K562 (cell line): Measurements from ENCODE around the gene ZFPM1. TPM values are rescaled to one million over a fixed set of nuclear protein-coding genes. Genes with fewer than 3 reads are reported as not detected.

ENCODE experiments used
- ATF7 ChIP-seq: fragments of 450-650 bp; IDR thresholded peaks from 2 replicates; pipeline ENCODE4 v1.7.1; 2014; ENCODE audit warnings: mild to moderate bottlenecking, moderate library complexity
- CHD4 ChIP-seq: fragments of 200-600 bp; sonication (generic); IDR thresholded peaks from 3 replicates; pipeline ENCODE4 v1.6.1; 2012; ENCODE audit warnings: low read depth, mild to moderate bottlenecking, mixed read lengths, low read length, inconsistent platforms; ENCODE audit not compliant: insufficient read depth, insufficient replicate concordance, poor library complexity, severe bottlenecking
- ETV1 ChIP-seq: fragments of 450-650 bp; conservative IDR thresholded peaks from 2 replicates; pipeline ENCODE4 v1.6.1; 2016; ENCODE audit warnings: missing genetic modification characterization, control low read depth, low read depth, missing compliant biosample characterization
- MBD2 ChIP-seq: sonication (generic); IDR thresholded peaks from 2 replicates; pipeline ENCODE4 v1.6.1; 2016; ENCODE audit warnings: low read depth, borderline replicate concordance
- NFYB ChIP-seq: IDR thresholded peaks from 2 replicates; pipeline ENCODE4 v1.6.1; 2011; ENCODE audit warnings: mild to moderate bottlenecking, moderate library complexity; ENCODE audit not compliant: insufficient read length; ENCODE audit errors: extremely low read depth
- NR2F6 ChIP-seq: fragments of 450-650 bp; formaldehyde crosslinking; IDR thresholded peaks from 2 replicates; pipeline ENCODE4 v1.4.0; 2020; ENCODE audit warnings: mild to moderate bottlenecking
- PREB ChIP-seq: sonication (generic); formaldehyde crosslinking; IDR thresholded peaks from 2 replicates; pipeline ENCODE4 v1.8.1; 2023; ENCODE audit warnings: mild to moderate bottlenecking, missing genetic modification reagents
- RNF219 ChIP-seq: fragments of 250-450 bp; sonication (Bioruptor Pico); IDR thresholded peaks from 2 replicates; pipeline ENCODE4 v1.5.0; 2022; ENCODE audit warnings: mild to moderate bottlenecking
- SAFB2 ChIP-seq: fragments of 200-400 bp; formaldehyde crosslinking; IDR thresholded peaks from 2 replicates; pipeline ENCODE4 v1.6.1; 2018; ENCODE audit warnings: borderline replicate concordance, low read length, low read depth, moderate library complexity; ENCODE audit not compliant: severe bottlenecking
- TEAD2 ChIP-seq: fragments of 450-650 bp; IDR thresholded peaks from 2 replicates; pipeline ENCODE4 v1.6.1; 2016; ENCODE audit warnings: missing genetic modification characterization, control low read depth, missing compliant biosample characterization
- ZNF436 ChIP-seq: fragments of 250-450, 450-650 bp; sonication (Bioruptor Pico); formaldehyde crosslinking; IDR thresholded peaks from 2 replicates; pipeline ENCODE4 v1.7.0; 2020; ENCODE audit warnings: mild to moderate bottlenecking
- ZNF785 ChIP-seq: fragments of 250-450 bp; sonication (Bioruptor Pico); IDR thresholded peaks from 2 replicates; pipeline ENCODE4 v1.4.0; 2020; ENCODE audit warnings: mild to moderate bottlenecking
- polyA plus RNA-seq, 8 experiments: library from polyadenylated mRNA; depleted of rRNA in 4 of 8; stranded (reverse) in 5 of 8; unstranded in 3 of 8; fragments of >200 nt; fragmentation: Nextera tagmentation in 2 of 8; fragmentation: Illumina TruSeq in 1 of 8; extraction: Ambion mirVana in 2 of 8; extraction: Trizol in 1 of 8; gene quantifications; 2 replicates each; pipeline versions ENCODE4 v1.2.1 to v1.2.3, GENCODE V29; 2011 to 2014; ENCODE audit warnings: inconsistent platforms in 1 of 8, missing spikeins in 1 of 8
- total RNA-seq, 7 experiments: library from RNA; depleted of rRNA in 6 of 7; stranded (reverse); fragments of >200 nt in 6 of 7; fragmentation: Illumina TruSeq in 2 of 7; extraction: Trizol in 2 of 7; gene quantifications; 2 replicates each; pipeline versions ENCODE4 v1.2.1 to v1.2.3, GENCODE V29; 2011 to 2021; ENCODE audit warnings: low replicate concordance in 1 of 7
- TF ChIP-seq, protein P1 (sequence below): fragments of 250-450 bp; sonication (Bioruptor Pico); IDR thresholded peaks from 2 replicates; pipeline ENCODE4 v1.5.0; 2021
- TF ChIP-seq, protein P2 (sequence below): fragments of 250-450 bp; sonication (Bioruptor Pico); IDR thresholded peaks from 2 replicates; pipeline ENCODE4 v1.5.0; 2020; ENCODE audit warnings: mild to moderate bottlenecking
- TF ChIP-seq, protein P3 (sequence below): IDR thresholded peaks from 3 replicates; pipeline ENCODE4 v1.6.1; 2011; ENCODE audit warnings: borderline replicate concordance, mild to moderate bottlenecking; ENCODE audit not compliant: insufficient read length, insufficient read depth
- TF ChIP-seq, protein P4 (sequence below): sonication (generic); formaldehyde crosslinking; IDR thresholded peaks from 2 replicates; pipeline ENCODE4 v1.8.1; 2023; ENCODE audit warnings: mild to moderate bottlenecking, missing genetic modification reagents

ZFPM1 gene
- total and polyA plus RNA-seq, 9 of the 15 experiments (the other 6 are each of a cell fraction or from before 2014, with no cell fraction given), result 0.03 to 35.9 (median 1.4) TPM

- TF ChIP-seq, protein P1, sequence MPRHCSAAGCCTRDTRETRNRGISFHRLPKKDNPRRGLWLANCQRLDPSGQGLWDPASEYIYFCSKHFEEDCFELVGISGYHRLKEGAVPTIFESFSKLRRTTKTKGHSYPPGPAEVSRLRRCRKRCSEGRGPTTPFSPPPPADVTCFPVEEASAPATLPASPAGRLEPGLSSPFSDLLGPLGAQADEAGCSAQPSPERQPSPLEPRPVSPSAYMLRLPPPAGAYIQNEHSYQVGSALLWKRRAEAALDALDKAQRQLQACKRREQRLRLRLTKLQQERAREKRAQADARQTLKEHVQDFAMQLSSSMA (CRISPR knock-in tag), result no peak
- TF ChIP-seq ETV1 (tag) (no peak), ATF7 (peak; percentile 24; the same call in 1 of the 2 replicates), NFYB (no peak), SAFB2 (no peak), RNF219 (no peak), ZNF436 (no peak), NR2F6 (0 out of 2 replicates have a peak, but pooled peaks have one; percentile 6), CHD4 (peak; percentile 16), TEAD2 (no peak), ZNF785 (no peak), PREB (CRISPR knock-in tag) (no peak), MBD2 (no peak; the same call in 1 of the 2 replicates)
- TF ChIP-seq, protein P2, sequence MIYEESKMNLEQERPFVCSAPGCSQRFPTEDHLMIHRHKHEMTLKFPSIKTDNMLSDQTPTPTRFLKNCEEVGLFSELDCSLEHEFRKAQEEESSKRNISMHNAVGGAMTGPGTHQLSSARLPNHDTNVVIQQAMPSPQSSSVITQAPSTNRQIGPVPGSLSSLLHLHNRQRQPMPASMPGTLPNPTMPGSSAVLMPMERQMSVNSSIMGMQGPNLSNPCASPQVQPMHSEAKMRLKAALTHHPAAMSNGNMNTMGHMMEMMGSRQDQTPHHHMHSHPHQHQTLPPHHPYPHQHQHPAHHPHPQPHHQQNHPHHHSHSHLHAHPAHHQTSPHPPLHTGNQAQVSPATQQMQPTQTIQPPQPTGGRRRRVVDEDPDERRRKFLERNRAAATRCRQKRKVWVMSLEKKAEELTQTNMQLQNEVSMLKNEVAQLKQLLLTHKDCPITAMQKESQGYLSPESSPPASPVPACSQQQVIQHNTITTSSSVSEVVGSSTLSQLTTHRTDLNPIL (CRISPR knock-in tag), result no peak
- TF ChIP-seq, protein P3, sequence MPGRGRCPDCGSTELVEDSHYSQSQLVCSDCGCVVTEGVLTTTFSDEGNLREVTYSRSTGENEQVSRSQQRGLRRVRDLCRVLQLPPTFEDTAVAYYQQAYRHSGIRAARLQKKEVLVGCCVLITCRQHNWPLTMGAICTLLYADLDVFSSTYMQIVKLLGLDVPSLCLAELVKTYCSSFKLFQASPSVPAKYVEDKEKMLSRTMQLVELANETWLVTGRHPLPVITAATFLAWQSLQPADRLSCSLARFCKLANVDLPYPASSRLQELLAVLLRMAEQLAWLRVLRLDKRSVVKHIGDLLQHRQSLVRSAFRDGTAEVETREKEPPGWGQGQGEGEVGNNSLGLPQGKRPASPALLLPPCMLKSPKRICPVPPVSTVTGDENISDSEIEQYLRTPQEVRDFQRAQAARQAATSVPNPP, result no peak
- TF ChIP-seq, protein P4, sequence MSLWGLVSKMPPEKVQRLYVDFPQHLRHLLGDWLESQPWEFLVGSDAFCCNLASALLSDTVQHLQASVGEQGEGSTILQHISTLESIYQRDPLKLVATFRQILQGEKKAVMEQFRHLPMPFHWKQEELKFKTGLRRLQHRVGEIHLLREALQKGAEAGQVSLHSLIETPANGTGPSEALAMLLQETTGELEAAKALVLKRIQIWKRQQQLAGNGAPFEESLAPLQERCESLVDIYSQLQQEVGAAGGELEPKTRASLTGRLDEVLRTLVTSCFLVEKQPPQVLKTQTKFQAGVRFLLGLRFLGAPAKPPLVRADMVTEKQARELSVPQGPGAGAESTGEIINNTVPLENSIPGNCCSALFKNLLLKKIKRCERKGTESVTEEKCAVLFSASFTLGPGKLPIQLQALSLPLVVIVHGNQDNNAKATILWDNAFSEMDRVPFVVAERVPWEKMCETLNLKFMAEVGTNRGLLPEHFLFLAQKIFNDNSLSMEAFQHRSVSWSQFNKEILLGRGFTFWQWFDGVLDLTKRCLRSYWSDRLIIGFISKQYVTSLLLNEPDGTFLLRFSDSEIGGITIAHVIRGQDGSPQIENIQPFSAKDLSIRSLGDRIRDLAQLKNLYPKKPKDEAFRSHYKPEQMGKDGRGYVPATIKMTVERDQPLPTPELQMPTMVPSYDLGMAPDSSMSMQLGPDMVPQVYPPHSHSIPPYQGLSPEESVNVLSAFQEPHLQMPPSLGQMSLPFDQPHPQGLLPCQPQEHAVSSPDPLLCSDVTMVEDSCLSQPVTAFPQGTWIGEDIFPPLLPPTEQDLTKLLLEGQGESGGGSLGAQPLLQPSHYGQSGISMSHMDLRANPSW, result 0 out of 2 replicates have a peak, but pooled peaks have one; percentile 63
Observed at GRCh38 chr16:88526008-88526905, 73.2 kb downstream of the ZFPM1 start (continued).
